ENCODE data around the gene SLC25A25. TPM values are rescaled to one million over a fixed set of nuclear protein-coding genes. Genes with fewer than 3 reads are reported as not detected.

SLC25A25 gene
- total and polyA plus RNA-seq, 9 of the 15 experiments (the other 6 are each of a cell fraction or from before 2014, with no cell fraction given) = 0.07 to 35.9 (median 23.2) TPM

- no peak for TF ChIP-seq ZBTB40 (IDR thresholded peaks at IDR 0.05)
- TF ChIP-seq ZBTB40 (CRISPR knock-in tag; IDR thresholded peaks at IDR 0.05) = no peak
- TF ChIP-seq ZNF592 (IDR thresholded peaks at IDR 0.05) = no peak
- no peak for TF ChIP-seq ZMIZ1 (IDR thresholded peaks at IDR 0.05; ENCODE audit: low read depth in 2 of 2, low read length in 2 of 2)
- no peak for TF ChIP-seq RCOR1 (IDR thresholded peaks at IDR 0.05; ENCODE audit: borderline replicate concordance in 1 of 2, low read depth in 2 of 2, low read length in 2 of 2)
- no peak for TF ChIP-seq TEAD4 (IDR thresholded peaks at IDR 0.05; ENCODE audit: low read length)
- no peak for TF ChIP-seq TEAD4 (CRISPR knock-in tag; IDR thresholded peaks at IDR 0.05; ENCODE audit: borderline replicate concordance)
- no peak for TF ChIP-seq ZNF589 (CRISPR knock-in tag; IDR thresholded peaks at IDR 0.05; ENCODE audit: low read depth)
- no peak for TF ChIP-seq OTX1 (CRISPR knock-in tag; IDR thresholded peaks at IDR 0.05)
Observed at GRCh38 chr9:128068386-128069205, 564 bp downstream of the SLC25A25 start (continued).
